Nephron (organoid): Measurements from ENCODE around the gene MYL7.
"Not testable (repeated sequence)": the region's sequence is repeated elsewhere in the genome, so short reads cannot be mapped to it uniquely, and the experiment has no call there.

ENCODE experiments used
- H3K27ac Mint-ChIP-seq, 3 experiments: 2 replicates each; pipeline ENCODE4 v1.8.0; 2020; ENCODE audit warnings: mixed read lengths in 3 of 3, mild to moderate bottlenecking in 2 of 3, moderate library complexity in 1 of 3
- H3K27me3 Mint-ChIP-seq: 2 replicates; pipeline ENCODE4 v1.8.0; 2021; ENCODE audit warnings: low read depth, mild to moderate bottlenecking, moderate library complexity, mixed read lengths
- H3K36me3 Mint-ChIP-seq: 2 replicates; pipeline ENCODE4 v1.8.0; 2020; ENCODE audit warnings: low read depth, mixed read lengths
- H3K4me1 Mint-ChIP-seq: 2 replicates; pipeline ENCODE4 v1.8.0; 2020; ENCODE audit warnings: mixed read lengths
- H3K4me3 Mint-ChIP-seq, 3 experiments: 2 replicates each; pipeline ENCODE4 v1.8.0; 2020; ENCODE audit warnings: mild to moderate bottlenecking in 3 of 3, mixed read lengths in 3 of 3, moderate library complexity in 2 of 3
- H3K9me3 Mint-ChIP-seq: 2 replicates; pipeline ENCODE4 v1.8.0; 2020; ENCODE audit warnings: mixed read lengths
- CTCF ChIP-seq, 3 experiments: fragments of 200-600 bp; sonication (generic); IDR thresholded peaks; one replicate each; pipeline ENCODE4 v1.5.0; 2021; ENCODE audit warnings: antibody characterized with exemption in 3 of 3; ENCODE audit not compliant: unreplicated experiment in 3 of 3

The MYL7 gene

GRCh38 chr7:44173911-44174693 is 33.0 kb upstream of the MYL7 start:
- H3K36me3 Mint-ChIP-seq = no peaks in the 10 kb centered on the region
- H3K9me3 Mint-ChIP-seq = peaks cover 5% of the 10 kb centered on the region
- no peak overlapping the region for H3K4me3 Mint-ChIP-seq
- TF ChIP-seq CTCF (IDR thresholded peaks at IDR 0.05; ENCODE audit: unreplicated experiment in 3 of 3) = no peak
- H3K27ac Mint-ChIP-seq = no peak overlapping the region
- H3K4me1 Mint-ChIP-seq = no peaks in the 10 kb centered on the region
- H3K27me3 Mint-ChIP-seq = peaks cover 35% of the 10 kb centered on the region

- Mint-ChIP-seq H3K27me3 (peaks cover 35% of the 10 kb centered on the region), H3K36me3 (no peaks in the 10 kb centered on the region), H3K27ac (no peak overlapping the region), H3K4me1 (no peaks in the 10 kb centered on the region), H3K4me3 (no peak overlapping the region), H3K9me3 (peaks cover 8% of the 10 kb centered on the region)
- TF ChIP-seq CTCF (IDR thresholded peaks at IDR 0.05; ENCODE audit: unreplicated experiment in 3 of 3) = no peak
Observed at GRCh38 chr7:44172803-44173424, 31.8 kb upstream of the MYL7 start.

- Mint-ChIP-seq H3K4me1 (no peaks in the 10 kb centered on the region), H3K27ac (no peak overlapping the region), H3K27me3 (peaks cover 35% of the 10 kb centered on the region), H3K4me3 (no peak overlapping the region), H3K9me3 (peaks cover 8% of the 10 kb centered on the region), H3K36me3 (no peaks in the 10 kb centered on the region)
- TF ChIP-seq CTCF (IDR thresholded peaks at IDR 0.05; ENCODE audit: unreplicated experiment in 3 of 3) = no peak
Observed at GRCh38 chr7:44172352-44172751, 31.2 kb upstream of the MYL7 start.

- H3K4me1 Mint-ChIP-seq, H3K4me3 Mint-ChIP-seq, H3K27ac Mint-ChIP-seq, H3K9me3 Mint-ChIP-seq, H3K36me3 Mint-ChIP-seq: not testable (repeated sequence)
- peaks cover 31% of the 10 kb centered on the region for H3K27me3 Mint-ChIP-seq
Observed at GRCh38 chr7:44171901-44172300, 30.8 kb upstream of the MYL7 start.

- H3K4me3 Mint-ChIP-seq = no peak overlapping the region
- no peak overlapping the region for H3K27ac Mint-ChIP-seq
- no peak for TF ChIP-seq CTCF (IDR thresholded peaks at IDR 0.05; ENCODE audit: unreplicated experiment in 3 of 3)
- H3K4me1 Mint-ChIP-seq = no peaks in the 10 kb centered on the region
- peaks cover 17% of the 10 kb centered on the region for H3K27me3 Mint-ChIP-seq
- peaks cover 4% of the 10 kb centered on the region for H3K36me3 Mint-ChIP-seq
- H3K9me3 Mint-ChIP-seq = peaks cover 17% of the 10 kb centered on the region
Observed at GRCh38 chr7:44167920-44168319, 26.8 kb upstream of the MYL7 start.

GRCh38 chr7:44163591-44163990 is 22.5 kb upstream of the MYL7 start:
- peaks cover 9% of the 10 kb centered on the region for H3K27me3 Mint-ChIP-seq
- H3K9me3 Mint-ChIP-seq = peaks cover 9% of the 10 kb centered on the region
- no peak for TF ChIP-seq CTCF (IDR thresholded peaks at IDR 0.05; ENCODE audit: unreplicated experiment in 3 of 3)
- H3K36me3 Mint-ChIP-seq = peaks cover 4% of the 10 kb centered on the region
- H3K4me3 Mint-ChIP-seq = no peak overlapping the region
- no peaks in the 10 kb centered on the region for H3K4me1 Mint-ChIP-seq
- H3K27ac Mint-ChIP-seq = no peak overlapping the region
